RWPE1 (cell line): Measurements from ENCODE around the gene MTUS2.
"Not testable (repeated sequence)": the region's sequence is repeated elsewhere in the genome, so short reads cannot be mapped to it uniquely, and the experiment has no call there.

ENCODE experiments used
- CTCF ChIA-PET: fragments of 350-600 bp; sonication (Branson Sonifier 250); formaldehyde crosslinking; extraction: SDS; loops from one replicate; lab custom pipeline; 2021; lab: Yijun Ruan, JAX
- POLR2A ChIA-PET: fragments of 400-600 bp; formaldehyde crosslinking; extraction: SDS; loops from one replicate; lab custom pipeline; 2020; ENCODE audit warnings: antibody characterized with exemption; ENCODE audit not compliant: low non-redundant PET; lab: Yijun Ruan, JAX
- DNase-seq: peaks from one replicate; pipeline ENCODE4 v3.0.0; 2012; ENCODE audit warnings: low spot score
- H3K27ac ChIP-seq: fragments of 450-650 bp; 2 replicates; pipeline ENCODE4 v1.5.1; 2017
- TF ChIP-seq, protein P1 (sequence below): fragments of 450-650 bp; conservative IDR thresholded peaks from 2 replicates; pipeline ENCODE4 v1.5.1; 2017; ENCODE audit warnings: low read depth, mild to moderate bottlenecking

Gene MTUS2

DNA sequence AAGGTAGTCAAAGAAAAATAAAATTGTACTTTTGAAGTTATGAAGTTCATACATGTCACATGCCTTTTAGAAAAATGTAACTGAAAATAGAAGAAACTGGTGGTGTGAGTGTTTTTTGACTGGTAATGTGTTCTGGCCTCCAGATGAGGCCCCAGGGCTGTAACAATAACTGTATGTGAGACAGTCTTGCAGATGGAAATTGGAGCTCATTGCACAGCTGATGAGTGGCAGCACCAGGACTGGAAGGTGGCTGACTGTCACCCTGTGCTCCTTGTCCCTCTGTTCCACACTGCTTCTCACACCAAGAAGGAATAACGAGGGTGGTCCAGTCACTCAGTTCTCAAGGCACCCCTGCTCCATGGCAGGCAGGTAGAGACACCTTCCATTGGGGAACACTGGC, 559.7 kb downstream of the MTUS2 start:
- CTCF ChIA-PET, result interaction anchor here (0.9 kb wide), 1 partner anchor 11 kb away, joined by 3 read pairs; no protein-coding TSS in a partner anchor
- DNase-seq, result no peak
- TF ChIP-seq, protein P1, sequence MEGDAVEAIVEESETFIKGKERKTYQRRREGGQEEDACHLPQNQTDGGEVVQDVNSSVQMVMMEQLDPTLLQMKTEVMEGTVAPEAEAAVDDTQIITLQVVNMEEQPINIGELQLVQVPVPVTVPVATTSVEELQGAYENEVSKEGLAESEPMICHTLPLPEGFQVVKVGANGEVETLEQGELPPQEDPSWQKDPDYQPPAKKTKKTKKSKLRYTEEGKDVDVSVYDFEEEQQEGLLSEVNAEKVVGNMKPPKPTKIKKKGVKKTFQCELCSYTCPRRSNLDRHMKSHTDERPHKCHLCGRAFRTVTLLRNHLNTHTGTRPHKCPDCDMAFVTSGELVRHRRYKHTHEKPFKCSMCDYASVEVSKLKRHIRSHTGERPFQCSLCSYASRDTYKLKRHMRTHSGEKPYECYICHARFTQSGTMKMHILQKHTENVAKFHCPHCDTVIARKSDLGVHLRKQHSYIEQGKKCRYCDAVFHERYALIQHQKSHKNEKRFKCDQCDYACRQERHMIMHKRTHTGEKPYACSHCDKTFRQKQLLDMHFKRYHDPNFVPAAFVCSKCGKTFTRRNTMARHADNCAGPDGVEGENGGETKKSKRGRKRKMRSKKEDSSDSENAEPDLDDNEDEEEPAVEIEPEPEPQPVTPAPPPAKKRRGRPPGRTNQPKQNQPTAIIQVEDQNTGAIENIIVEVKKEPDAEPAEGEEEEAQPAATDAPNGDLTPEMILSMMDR, result no peak

DNA sequence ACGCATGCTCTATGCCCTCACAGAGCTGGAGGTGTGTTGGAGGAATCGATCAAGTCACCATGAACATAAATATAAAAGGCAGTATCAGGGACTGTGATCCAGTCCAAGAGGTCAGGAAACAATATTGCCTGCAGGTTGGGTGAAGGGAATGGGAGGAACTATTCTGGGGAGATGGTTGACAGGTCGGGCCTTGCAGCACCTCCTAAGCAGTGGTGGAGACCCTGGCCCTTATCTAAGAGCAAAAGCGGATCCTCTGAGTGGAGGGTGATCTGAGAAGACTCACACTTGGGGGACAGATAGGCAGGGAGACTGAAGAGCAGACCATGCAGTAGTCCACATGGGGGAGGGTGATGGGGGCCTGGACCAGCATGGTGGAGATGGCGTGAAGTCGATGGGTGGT, 561.9 kb downstream of the MTUS2 start:
- CTCF ChIA-PET, result no interaction called here
- POLR2A ChIA-PET, result no interaction called here

More for the DNA sequence above, 559.7 kb downstream of the MTUS2 start:
- POLR2A ChIA-PET, result no interaction called here
- no peak overlapping the region for H3K27ac ChIP-seq

DNA sequence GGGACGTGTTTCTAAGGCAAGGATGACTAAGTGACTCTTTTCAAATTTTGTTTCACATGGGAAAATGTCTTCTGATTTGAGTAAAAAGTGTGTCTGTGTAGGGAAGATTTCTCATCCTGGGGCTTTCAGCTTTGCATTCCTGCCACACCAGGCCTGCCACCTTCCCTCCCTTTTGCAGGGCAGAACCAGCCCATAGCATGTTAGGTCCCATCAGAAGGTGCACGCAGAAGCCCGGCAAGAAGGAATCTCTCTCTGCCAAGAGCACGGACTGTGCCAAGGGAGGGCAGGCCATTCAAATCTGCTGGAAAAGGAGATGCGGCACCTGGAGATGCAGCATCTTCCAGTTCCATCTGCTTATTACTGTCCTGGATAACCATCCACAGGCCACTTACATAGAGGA, 563.3 kb downstream of the MTUS2 start:
- no peak overlapping the region for H3K27ac ChIP-seq
- no peak for DNase-seq
- ChIA-PET CTCF (no interaction called here), POLR2A (no interaction called here)
- TF ChIP-seq, protein P1, result no peak

More for the DNA sequence above, 561.9 kb downstream of the MTUS2 start:
- H3K27ac ChIP-seq, result no peak overlapping the region
- DNase-seq, result no peak
- TF ChIP-seq, protein P1, result no peak

DNA sequence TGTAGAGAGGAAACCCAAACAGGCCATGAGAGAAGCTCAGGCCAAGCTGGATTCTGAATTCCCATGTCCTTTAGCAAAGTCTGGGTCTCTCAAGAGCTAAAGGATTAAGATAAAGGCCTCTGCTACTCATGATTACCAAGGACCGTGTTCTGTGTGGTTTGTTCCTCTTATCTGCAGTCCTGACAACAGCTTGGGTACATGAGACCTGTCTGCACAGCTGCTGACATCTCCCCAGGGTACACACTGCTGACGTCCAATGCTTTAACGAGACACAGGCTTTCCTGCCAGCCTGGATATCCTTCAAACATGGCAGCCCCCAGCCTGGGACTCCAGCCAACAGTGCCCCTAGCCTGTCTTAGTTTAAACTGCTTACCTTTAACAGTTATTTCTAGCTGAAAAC, 564.3 kb downstream of the MTUS2 start:
- no peak for DNase-seq
- TF ChIP-seq, protein P1, result no peak
- ChIA-PET CTCF (no interaction called here), POLR2A (no interaction called here)
- H3K27ac ChIP-seq, result no peak overlapping the region

DNA sequence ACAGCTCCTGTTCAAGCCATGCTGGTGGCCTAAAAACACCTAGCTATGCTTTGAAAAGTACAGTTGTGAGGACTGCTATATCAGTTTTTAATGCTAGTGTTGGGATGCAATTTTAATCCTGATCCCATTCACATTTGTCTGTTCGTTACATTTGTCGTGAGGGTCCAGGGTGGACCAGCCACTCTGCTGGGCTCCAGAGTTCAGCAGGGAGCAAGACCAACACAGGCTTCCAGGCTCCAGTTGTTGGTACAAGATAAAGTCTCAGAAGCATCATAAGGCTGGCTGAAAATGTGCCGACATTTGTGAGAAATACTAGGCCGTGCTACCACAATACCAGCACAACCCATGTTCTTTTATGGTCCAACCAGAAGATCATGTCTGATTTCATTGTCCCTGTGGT, 564.7 kb downstream of the MTUS2 start:
- ChIA-PET POLR2A (no interaction called here), CTCF (no interaction called here)
- H3K27ac ChIP-seq, result no peak overlapping the region
- DNase-seq, result no peak
- TF ChIP-seq, protein P1, result no peak

DNA sequence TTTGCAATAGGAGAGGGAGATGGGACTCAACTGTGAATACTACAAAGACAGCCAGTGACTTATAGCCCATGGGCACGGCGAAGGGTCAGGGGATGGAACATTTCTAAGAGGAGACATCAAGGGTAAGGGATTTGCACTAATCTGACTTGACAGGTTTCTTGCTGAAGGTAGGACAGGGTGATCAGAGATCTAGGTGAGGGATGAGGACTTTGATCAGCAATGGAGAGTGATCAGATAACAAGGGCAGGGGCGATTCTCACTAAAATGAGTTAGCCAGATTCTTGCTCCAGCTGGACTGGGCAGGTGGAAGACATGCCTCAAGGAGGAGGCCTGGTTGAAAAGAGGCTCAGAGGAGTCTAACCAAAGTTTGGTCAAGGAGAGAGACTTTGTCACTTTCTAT, 566.1 kb downstream of the MTUS2 start:
- H3K27ac ChIP-seq, result no peak overlapping the region
- TF ChIP-seq, protein P1, result no peak
- no peak for DNase-seq
- POLR2A ChIA-PET, result no interaction called here
- CTCF ChIA-PET, result no interaction called here

DNA sequence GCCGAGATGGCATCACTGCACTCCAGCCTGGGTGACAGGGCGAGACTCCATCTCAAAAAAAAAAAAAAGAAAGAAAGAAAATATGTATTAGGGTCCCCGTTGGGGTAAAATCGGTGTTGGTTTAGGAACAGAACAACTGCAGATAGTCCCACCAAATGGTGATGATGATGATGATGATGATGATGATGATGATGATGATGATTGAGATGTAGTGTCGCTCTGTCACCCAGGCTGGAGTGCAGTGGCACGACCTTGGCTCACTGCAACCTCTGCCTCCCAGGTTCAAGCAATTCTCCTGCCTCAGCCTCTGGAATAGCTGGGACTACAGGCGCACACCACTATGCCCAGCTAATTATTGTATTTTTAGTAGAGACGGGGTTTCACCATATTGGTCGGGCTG, 570.5 kb downstream of the MTUS2 start:
- H3K27ac ChIP-seq, POLR2A ChIA-PET, DNase-seq: not testable (repeated sequence)
- CTCF ChIA-PET, result interaction anchor here (0.8 kb wide), 1 partner anchor 327 kb away, joined by 7 read pairs; no protein-coding TSS in a partner anchor
